NCI-H1417 treated with DMSO at 0.1 percent for 48 hours (cell line): ENCODE measurements around the gene DIP2C.

Experiments
- DNase-seq: peaks from one replicate; lab custom pipeline; 2025; lab: John Stamatoyannopoulos, UW

Gene DIP2C

DNA sequence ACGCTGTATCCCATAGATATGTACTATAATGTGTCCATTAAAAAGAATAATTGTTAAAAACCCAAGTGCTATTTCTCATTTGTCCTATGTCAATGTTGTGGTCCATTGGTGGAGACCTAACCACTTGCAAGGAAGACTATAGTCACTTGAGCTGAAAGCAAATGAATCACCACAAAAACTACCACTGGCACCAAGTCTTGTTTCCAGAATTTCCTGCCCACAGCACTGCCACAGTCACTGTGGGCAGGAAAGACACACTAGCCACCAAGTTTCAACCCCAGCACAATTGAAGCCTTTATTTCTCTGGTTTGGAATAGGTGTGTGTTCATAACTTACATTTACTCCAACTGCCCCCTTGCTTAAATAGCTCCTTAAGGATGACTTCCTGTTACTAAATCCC is 12.4 kb downstream of the DIP2C start:
- DNase-seq = no peak

DNA sequence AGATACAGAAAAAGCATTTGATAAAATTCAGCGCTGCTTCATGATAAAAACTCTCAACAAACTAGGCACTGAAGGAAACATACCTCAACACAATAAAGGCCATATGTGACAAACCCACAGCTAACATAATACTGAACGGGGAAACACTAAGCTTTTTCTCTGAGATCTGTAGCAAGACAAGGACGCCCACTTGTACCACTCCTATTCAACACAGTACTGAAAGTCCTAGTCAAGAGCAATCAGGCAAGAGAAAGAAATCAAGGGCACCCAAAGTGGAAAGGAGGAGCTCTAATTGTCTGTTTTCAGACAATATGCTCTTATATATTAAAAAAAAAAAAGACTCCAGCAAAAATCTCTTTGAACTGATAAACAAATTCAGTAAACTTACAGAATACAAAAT is 13.3 kb downstream of the DIP2C start:
- DNase-seq = no peak

DNA sequence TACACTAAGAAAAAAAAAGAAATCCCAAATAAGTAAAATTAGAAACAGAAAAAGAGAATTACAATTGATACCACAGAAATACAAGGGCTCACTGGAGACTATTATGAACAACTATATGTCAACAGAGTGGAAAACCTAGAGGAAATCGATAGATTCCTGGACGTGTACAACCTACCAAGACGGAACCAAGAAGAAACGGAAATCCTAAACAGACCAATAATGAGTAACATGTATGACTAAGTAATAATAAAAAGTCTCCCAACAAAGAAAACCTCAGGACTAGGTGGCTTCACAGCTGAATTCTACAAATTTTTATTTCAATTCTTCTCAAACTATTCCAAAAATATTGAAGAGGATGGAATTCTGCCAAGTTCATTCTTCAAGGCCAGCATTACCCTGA is 13.9 kb downstream of the DIP2C start:
- no peak for DNase-seq

DNA sequence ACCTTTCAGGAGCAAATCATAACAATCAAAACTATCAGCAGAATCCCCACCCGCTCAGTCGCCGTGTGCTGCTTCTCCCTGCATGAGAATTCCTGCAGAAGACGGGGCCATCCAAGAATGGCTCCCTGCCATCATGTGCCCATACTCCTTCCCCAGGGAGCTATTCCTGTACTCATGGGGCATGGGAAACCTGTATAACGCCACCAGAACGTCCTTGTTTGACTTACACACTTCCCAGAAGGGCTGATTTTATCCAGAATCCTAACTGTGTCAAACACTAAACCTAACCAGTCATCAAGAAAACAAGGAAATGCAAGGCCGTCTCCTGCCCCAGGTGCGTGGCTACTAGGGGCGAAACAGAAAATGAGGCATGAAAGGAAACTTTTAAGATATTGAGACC is 16.0 kb downstream of the DIP2C start:
- no peak for DNase-seq

DNA sequence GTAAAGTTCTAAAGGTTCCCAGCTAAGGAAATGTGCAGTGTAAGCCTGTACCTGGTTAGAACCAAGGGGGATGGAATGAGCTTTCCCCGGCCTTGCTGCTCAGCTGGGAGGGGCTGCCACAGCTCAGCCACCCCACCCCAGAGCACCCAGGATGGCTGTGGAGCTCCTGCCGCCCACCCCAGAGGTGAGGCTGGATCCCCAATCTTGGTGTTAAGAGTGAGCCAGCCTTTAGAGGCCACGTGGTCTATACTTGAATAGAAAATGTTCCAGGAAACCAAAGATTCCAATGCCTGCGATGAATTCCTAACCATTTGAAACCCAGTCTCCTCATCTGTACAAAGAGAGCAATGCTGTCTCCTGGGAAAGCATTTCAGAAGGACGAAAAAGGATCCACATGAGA is 16.5 kb downstream of the DIP2C start:
- DNase-seq = no peak

DNA sequence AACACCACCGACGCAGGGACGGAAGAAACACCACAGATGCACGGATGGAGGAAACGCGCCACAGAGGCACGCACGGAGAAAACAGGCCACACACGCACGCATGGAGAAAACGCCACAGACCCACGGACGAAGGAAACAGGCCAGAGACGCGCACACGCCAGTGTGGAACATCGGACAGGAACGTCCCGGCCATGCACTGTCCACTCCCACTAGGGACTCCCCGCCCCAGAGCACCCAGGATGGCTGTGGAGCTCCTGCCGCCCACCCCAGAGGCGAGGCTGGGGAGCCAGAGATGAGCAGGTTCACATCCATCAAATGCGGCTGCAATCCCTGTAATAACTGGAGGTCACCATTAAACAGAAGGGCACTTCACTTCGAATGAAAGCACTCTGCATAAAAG is 17.3 kb downstream of the DIP2C start:
- DNase-seq = no peak

DNA sequence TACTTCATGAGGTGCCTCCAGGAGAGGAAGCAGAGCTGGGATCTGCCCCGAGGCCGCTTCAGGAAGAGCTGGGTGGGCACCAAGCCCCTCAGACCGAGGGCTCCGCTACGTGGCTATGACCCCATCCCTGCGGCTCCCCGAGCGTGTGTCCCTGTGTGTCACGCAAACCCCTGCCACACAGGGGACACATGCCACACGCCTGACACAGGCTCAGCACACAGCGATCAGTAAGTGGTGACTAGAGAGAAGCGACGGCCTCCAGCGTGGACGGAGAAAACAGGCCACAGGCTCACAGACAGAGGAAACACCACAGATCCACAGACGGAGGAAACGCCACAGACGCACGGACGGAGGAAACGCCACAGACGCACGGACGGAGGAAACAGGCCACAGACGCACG is 18.5 kb downstream of the DIP2C start:
- DNase-seq = no peak

DNA sequence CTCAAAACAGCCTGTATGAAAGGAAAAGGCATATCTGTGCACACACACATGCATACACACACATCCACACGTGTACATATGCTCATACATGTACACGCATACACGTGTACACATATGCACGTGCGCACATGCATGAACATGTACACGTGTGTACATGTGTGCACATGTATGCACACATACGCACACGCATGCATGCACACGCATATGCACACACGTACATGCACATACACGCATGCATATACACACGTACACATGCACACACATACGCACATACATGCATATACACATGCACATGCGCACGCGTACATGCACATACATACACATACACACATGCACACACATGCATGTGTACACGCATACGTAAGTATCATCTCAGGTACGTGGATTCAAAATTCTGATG is 19.4 kb downstream of the DIP2C start:
- DNase-seq = no peak

DNA sequence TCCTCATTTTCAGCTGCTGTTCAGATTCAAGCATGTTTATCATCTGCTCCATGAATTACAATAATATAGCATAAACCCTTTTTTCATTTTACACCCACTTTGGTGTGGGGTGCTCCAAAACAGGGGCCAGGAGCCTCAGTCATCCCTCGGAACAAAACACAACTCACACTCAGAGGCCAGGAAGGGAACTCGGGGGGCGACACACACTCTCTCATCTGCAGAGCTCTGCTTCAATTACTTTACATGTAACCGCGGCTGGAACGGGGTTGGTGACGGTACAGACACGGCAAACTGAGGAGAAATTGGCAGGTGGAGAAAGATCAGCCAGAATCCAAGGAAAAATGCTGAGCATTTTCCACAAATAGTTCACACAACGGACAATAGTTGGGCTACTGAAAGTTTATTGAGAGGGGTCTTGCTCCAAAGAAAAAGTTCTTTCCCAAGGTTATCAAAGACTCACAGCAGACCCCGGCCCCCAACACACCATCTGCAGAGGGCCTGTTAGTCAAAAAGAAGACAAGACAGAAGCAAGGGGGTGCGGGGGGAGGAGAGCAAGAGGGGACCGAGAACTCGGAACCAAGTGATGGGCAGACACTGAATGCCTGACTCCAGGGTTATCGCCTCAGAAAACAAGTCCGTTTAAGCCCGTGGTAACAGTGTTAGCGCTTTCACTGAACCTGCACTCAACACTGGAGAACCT is 20.5 kb downstream of the DIP2C start:
- DNase-seq = no peak

DNA sequence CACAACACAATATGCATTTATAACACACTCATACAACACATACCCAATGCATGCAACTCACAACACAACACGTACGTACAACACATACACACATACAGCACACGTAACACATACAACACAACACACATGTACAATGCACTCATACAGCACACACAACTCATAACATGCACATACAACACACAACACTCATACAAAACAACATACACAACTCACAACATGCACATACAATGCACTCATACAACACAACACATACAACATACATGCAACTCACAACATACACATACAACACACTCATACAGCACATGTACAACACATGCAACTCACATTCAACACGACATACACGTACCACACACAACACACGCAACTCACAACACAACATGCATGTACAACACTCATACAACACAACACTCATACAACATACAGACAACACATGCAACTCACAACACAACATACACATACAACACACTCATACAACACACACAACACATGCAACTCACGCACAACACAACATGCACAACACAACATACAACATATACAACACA is 21.8 kb downstream of the DIP2C start:
- no peak for DNase-seq

DNA sequence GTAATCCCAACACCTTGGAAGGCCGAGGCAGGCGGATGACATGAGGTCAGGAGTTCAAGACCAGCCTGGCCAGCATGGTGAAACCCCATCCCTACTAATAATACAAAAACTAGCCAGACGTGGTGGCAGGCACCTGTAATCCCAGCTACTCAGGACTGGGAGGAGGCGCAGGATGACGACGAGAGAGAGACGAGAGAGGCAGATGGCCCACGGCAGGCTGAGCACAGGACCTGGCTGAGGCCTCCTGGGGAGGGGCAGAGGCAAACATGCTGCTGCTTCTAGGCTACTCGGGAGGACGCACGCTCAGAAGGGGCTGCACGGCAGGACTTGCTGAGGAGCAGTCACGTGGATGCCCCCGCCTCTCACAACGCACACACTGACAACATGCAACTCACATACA is 22.4 kb downstream of the DIP2C start:
- DNase-seq = no peak

DNA sequence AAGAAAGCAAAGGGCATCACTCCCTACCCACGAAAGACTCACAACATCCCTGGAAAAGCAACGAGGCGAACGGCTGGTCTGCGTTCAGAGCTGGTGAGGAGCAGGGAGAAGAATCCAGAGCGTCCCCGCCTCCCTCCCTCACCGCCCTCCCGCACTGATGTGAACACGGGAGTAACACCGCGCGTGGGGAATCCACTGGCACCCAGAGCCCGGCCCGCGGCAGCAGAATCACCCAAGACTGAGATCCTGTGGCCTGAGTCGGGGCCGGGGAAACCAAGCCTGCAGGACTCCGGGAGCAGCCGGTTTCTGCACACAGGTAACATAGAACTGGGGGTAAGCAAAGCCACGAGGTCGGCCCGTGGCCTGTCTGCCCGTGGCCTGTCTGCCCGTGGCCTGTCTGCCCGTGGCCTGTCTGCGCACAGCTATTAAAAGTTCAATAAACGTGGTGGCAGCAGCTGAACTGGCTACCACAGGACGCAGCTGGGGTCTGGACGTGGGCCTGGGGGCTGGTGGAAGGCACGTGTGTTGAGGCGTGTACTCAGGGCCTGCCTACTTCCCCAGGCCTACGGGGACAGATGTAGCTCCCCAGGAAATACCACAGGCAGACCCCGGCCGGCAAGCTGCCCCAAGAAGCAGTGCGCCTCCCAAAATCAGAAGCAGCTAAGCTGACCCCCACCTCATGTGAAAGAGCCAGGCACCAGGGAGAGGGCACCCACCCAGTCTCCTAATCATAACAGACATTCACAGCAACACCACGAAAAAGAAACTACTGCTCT is 23.0 kb downstream of the DIP2C start:
- no peak for DNase-seq

DNA sequence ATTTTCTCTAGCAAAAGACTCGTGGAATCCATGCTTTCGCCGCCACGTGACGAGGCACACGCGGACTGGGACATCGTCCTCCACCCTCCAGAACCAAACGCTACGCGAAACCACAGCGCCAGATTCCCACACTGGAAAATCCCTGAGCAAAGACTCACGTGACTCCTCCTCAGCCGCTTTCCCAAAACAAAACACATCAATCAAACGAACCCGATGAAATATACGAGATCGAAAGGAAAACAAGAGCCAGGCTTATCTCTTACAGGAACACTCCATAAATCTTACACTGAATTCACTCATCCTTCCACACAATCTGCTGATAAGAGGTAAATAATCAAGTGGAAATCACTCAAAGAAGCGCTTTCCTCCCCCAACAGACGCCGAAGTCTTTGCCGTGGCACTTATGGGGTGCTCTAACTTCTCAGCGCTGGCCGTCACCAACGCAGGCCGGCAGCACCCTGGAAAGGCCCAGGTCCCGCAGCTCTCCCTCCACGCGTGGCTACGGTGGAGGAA is 23.8 kb downstream of the DIP2C start:
- DNase-seq = no peak

DNA sequence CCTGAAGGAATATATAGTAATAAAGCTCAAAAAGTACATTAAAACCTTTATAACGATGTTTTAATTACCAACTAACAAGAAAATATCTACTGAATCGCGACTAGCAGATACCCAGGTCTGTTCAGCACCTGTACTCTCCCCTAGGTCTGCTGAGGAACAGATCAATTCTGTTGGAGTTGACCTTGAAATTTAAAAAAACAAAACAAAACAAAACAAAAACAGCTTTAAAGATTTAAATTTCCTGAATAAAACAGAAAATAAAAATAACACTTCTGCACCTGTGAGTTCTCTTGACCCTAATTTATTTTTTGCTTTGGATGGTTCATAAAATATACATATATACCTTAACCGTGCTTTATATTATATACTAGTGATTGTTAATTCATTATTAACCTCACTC is 24.6 kb downstream of the DIP2C start:
- no peak for DNase-seq

DNA sequence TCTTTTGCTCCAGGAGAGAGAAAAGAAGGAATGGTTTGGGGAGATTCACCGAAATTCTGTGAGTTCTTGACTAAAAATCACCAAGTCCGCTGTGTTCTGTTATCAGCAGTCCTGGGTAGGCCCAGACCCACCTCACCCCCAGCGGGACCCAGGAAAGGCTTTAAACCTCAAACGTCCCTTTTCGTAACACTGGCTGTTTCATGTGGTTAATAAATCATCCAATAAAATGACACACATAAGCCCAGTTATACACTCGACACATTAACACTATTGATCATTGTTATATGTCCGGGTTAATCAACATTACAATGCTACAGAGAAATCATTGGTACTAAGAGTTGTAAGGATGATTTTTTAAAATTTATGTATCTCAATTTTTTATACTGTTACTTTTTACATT is 25.2 kb downstream of the DIP2C start:
- no peak for DNase-seq

DNA sequence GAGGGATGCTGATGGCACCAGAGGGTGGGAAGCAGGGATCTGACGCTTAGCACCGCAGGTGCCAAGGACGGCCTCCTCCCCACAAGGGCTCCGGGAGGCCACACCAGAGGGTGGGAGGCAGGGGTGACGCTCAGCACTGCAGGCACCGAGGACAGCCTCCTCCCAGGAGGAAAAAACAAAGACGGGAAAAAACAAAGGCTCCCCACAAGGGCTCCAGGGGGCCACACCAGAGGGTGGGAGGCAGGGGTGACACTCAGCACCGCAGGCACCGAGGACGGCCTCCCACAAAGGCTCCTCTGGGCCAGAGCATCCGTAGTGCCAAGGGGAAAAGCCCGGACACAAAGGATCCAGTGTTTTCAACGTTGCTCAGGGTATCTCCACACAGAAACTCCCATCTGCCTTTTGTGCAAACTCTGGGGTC is 25.6 kb downstream of the DIP2C start:
- peak; percentile 34 for DNase-seq

DNA sequence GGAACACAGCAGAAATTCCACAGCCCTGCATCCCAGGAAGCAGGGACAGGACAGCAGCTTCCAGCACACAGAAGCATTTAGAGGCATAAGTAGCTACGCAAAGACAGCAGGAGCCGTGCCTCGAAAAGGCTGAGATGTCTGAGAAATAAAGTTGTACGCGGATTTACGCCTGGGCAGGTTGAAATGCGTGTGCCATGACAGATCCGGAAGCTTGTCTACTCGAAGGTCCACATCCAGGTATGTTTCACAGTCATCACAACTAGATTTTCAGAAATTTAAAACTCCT is 26.1 kb downstream of the DIP2C start:
- DNase-seq = no peak

DNA sequence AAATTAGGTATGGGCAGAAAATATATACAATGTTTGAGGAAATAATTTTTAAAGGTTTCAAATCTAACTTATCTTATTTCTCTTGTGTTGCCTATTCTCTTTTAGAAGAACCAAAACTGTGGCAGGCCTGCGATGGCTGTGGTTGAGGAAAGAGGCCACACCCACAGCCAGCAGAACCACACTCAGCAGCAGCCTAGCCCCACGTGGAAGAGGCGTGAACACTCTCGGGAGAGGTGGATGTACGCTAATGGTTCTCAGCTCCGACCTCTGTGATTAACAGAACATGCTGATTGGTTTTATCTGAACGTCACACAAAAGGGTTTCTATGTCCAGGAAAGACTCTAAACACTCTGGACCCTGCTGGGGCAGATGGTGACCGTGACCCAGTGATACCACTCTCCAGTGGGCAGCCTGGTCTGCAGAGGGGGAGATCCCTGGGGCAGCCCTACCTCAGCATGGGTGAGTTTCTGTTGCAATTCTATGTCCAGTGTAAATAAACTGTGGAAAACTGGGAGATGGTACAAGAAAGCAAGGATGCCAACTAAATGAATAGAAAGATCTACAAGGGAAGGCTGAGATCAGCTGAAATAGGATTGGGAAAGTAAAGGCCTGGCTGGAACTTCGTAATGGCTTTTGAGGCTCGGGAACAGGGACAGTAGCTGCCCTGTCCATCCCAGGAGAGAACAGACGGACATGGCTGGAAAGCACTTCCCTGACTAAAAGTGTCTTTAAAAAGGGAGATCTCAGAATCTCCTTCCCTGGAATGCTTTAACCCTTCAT is 26.6 kb downstream of the DIP2C start:
- no peak for DNase-seq

DNA sequence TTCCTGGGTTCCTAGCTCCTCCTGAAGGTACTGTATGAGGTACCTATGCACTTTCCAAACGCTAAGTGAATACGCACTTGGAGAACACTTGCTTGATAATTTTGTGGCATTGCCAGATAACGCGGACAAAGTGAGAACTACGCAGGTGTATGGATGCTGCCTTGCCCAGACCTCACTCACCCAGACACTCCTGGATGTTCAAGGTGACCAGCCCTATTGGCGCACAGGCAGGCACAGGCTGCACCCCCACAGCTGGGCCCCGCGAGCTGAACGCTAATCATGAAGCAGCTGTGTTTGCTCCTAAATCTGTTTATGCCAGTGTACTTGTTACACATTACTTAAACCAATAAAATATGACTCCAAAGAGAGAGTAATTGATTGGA is 27.3 kb downstream of the DIP2C start:
- peak; percentile 15 for DNase-seq

DNA sequence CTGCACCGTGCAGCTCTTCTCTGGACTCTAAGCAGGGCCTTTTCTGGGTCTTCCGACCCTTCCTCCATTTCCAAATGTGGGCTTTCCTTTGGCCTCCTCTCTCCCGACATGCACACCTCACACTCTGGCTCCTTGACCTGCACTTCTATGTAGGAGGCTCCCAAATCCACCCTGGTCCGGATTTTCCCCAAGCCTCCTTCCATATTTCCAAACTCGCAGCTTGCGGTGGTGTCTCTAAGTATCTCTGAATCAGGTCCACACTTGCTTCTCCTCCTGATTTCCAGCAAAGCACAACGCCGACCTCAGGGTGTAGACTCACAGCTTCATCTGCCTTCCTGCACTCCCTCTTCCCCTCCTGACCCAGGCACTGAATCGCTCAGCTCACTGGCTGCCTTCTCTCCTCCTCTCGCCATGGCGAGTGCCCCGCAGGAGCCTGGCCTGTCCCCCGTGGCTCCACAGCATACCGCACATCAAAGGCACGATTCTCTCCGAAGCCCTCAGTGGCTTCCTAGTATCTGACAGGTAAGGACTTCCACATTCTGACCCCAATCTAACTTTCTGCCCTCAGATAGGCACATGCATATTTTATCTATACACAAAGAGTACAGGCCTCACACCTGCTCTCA is 27.8 kb downstream of the DIP2C start:
- DNase-seq = no peak

DNA sequence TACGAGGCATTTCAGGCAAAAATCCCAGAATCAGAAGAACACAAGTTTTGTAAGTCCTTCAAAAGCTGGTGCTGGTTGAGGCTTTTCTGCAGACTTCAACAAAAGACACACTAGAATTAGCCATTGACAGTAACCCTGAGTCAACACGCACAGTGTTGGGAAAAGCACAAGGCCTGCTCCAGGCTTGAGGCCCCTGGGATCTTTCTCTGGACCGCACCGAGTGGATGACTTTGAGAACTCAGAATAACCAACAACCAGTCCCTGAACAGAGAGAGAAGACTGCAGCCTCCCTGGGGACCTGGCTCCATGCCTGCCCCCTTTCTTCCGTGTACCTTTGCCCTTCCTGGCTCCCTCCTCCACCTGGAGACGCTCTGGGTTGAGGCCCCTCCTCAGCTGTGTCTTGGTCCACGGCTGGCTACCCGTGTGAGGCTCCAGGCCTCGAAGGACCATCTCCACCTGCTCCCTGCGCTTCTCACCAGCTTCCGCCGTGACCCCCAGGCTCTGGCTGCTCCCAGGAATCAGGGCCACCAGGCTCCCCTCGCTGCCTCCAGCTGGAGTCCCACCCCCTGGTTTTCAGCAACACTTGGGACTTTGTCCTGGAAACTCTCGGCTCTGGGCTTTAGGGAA is 28.4 kb downstream of the DIP2C start:
- DNase-seq = no peak

DNA sequence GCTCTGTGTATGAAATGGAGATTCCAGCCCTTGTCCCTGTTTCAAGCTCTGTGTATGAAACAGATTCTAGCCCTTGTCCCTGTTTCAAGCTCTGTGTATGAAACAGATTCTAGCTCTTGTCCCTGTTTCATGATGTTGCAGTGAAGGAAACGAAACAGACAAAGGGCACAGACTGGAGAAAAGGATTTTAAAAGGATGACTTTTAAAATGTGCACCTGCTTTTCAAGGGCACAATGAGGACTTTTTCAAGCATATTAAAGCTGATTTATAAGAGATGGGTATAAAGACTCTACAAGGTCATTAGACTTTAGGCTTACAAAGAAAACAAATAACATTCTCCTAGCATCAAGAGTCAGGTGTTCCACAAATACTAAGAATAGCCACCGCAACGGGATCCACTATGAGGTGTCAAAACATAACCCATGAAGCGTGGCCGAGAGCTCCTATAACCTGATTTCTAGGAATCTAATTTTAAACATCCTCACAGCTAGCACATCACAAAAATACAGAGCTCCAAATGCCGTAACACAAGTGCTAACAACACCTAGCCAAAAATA is 29.0 kb downstream of the DIP2C start:
- DNase-seq = no peak
